ENCODE results near the gene ATF7IP. TPM values are rescaled to one million over a fixed set of nuclear protein-coding genes. Genes with fewer than 3 reads are reported as not detected.

The ATF7IP gene
- polyA plus RNA-seq, 1 of the 3 experiments (the other 2 are of a cell fraction) = 2.8 TPM

DNA sequence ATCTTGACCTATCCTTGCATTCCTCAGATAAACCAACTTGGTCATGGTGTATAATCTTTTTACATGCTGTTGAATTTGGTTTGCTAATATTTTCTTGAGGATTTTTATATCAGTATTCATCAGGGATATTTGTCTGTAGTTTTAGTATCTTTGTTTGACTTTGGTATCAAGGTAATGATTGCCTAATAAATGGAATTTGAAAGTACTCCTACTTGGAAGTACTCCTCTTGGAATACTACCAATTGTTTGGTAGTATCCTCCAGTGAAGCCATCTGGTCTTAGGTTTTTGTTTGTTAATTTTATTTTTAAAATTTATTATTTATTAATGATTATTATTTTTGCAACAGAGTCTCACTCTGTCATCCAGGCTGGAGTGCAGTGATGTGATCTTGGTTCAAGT is 85.0 kb downstream of the ATF7IP start:
- Histone ChIP-seq H3K27me3 (ENCODE audit: insufficient read depth) (no peaks in the 10 kb centered on the region), H3K9me2 (no peaks in the 10 kb centered on the region), H3F3A (replicated peaks; ENCODE audit: insufficient read depth) (no peaks in the 10 kb centered on the region), H3K4me3 (ENCODE audit: low read depth in 2 of 2, low read length in 1 of 2) (no peak overlapping the region), H3K36me3 (replicated peaks in 1 of 2; ENCODE audit: control insufficient read depth in 1 of 2, insufficient read depth in 2 of 2, low read length in 1 of 2) (peaks cover 23% of the 10 kb centered on the region in 2 experiments), H3K79me2 (ENCODE audit: insufficient read depth) (no peaks in the 10 kb centered on the region; the same call in 1 of the 2 replicates), H3K4me1 (ENCODE audit: control insufficient read depth in 1 of 2, insufficient read depth in 2 of 2, low read depth in 1 of 2, low read length in 1 of 2) (no peaks in the 10 kb centered on the region; a peak in 1 of 4 replicates), H3K9me3 (no peaks in the 10 kb centered on the region), H3K4me2 (no peak overlapping the region), H3K9ac (no peak overlapping the region), H4K20me1 (ENCODE audit: insufficient read depth) (no peaks in the 10 kb centered on the region), H3K27ac (ENCODE audit: low read depth in 2 of 2, low read length in 1 of 2) (no peak overlapping the region), H2AFZ (ENCODE audit: low read depth) (no peak overlapping the region)
- DNase-seq = no peak
- CTCF ChIA-PET = no interaction called here
- TF ChIP-seq, protein P1, sequence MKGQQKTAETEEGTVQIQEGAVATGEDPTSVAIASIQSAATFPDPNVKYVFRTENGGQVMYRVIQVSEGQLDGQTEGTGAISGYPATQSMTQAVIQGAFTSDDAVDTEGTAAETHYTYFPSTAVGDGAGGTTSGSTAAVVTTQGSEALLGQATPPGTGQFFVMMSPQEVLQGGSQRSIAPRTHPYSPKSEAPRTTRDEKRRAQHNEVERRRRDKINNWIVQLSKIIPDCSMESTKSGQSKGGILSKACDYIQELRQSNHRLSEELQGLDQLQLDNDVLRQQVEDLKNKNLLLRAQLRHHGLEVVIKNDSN (IDR thresholded peaks at IDR 0.05; ENCODE audit: borderline replicate concordance, low read depth) = no peak
- no peak for TF ChIP-seq GATA2 (CRISPR knock-in tag; IDR thresholded peaks at IDR 0.05)
- TF ChIP-seq RCOR1 (IDR thresholded peaks at IDR 0.05; ENCODE audit: low read length) = no peak
- TF ChIP-seq FOXM1 (IDR thresholded peaks at IDR 0.05; ENCODE audit: low read depth) = no peak
- TF ChIP-seq, protein P2, sequence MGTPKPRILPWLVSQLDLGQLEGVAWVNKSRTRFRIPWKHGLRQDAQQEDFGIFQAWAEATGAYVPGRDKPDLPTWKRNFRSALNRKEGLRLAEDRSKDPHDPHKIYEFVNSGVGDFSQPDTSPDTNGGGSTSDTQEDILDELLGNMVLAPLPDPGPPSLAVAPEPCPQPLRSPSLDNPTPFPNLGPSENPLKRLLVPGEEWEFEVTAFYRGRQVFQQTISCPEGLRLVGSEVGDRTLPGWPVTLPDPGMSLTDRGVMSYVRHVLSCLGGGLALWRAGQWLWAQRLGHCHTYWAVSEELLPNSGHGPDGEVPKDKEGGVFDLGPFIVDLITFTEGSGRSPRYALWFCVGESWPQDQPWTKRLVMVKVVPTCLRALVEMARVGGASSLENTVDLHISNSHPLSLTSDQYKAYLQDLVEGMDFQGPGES (IDR thresholded peaks at IDR 0.05; ENCODE audit: low read depth, low read length) = no peak
- no peak for TF ChIP-seq ELF1 (IDR thresholded peaks at IDR 0.05)
- TF ChIP-seq, protein P3, sequence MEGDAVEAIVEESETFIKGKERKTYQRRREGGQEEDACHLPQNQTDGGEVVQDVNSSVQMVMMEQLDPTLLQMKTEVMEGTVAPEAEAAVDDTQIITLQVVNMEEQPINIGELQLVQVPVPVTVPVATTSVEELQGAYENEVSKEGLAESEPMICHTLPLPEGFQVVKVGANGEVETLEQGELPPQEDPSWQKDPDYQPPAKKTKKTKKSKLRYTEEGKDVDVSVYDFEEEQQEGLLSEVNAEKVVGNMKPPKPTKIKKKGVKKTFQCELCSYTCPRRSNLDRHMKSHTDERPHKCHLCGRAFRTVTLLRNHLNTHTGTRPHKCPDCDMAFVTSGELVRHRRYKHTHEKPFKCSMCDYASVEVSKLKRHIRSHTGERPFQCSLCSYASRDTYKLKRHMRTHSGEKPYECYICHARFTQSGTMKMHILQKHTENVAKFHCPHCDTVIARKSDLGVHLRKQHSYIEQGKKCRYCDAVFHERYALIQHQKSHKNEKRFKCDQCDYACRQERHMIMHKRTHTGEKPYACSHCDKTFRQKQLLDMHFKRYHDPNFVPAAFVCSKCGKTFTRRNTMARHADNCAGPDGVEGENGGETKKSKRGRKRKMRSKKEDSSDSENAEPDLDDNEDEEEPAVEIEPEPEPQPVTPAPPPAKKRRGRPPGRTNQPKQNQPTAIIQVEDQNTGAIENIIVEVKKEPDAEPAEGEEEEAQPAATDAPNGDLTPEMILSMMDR (IDR thresholded peaks at IDR 0.05) = no peak
- TF ChIP-seq, protein P4, sequence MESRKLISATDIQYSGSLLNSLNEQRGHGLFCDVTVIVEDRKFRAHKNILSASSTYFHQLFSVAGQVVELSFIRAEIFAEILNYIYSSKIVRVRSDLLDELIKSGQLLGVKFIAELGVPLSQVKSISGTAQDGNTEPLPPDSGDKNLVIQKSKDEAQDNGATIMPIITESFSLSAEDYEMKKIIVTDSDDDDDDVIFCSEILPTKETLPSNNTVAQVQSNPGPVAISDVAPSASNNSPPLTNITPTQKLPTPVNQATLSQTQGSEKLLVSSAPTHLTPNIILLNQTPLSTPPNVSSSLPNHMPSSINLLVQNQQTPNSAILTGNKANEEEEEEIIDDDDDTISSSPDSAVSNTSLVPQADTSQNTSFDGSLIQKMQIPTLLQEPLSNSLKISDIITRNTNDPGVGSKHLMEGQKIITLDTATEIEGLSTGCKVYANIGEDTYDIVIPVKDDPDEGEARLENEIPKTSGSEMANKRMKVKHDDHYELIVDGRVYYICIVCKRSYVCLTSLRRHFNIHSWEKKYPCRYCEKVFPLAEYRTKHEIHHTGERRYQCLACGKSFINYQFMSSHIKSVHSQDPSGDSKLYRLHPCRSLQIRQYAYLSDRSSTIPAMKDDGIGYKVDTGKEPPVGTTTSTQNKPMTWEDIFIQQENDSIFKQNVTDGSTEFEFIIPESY (IDR thresholded peaks at IDR 0.05; ENCODE audit: borderline replicate concordance, low read depth) = no peak
- no peak for TF ChIP-seq JUND (IDR thresholded peaks at IDR 0.05)
- no peak for TF ChIP-seq FOSL2 (IDR thresholded peaks at IDR 0.05; ENCODE audit: borderline replicate concordance, low read depth)
- TF ChIP-seq, protein P5, sequence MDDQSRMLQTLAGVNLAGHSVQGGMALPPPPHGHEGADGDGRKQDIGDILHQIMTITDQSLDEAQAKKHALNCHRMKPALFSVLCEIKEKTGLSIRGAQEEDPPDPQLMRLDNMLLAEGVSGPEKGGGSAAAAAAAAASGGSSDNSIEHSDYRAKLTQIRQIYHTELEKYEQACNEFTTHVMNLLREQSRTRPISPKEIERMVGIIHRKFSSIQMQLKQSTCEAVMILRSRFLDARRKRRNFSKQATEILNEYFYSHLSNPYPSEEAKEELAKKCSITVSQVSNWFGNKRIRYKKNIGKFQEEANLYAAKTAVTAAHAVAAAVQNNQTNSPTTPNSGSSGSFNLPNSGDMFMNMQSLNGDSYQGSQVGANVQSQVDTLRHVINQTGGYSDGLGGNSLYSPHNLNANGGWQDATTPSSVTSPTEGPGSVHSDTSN (IDR thresholded peaks at IDR 0.05) = no peak
- no peak for TF ChIP-seq EZH2phosphoT487 (IDR thresholded peaks at IDR 0.05; ENCODE audit: borderline replicate concordance, low read depth)
- TF ChIP-seq, protein P6, sequence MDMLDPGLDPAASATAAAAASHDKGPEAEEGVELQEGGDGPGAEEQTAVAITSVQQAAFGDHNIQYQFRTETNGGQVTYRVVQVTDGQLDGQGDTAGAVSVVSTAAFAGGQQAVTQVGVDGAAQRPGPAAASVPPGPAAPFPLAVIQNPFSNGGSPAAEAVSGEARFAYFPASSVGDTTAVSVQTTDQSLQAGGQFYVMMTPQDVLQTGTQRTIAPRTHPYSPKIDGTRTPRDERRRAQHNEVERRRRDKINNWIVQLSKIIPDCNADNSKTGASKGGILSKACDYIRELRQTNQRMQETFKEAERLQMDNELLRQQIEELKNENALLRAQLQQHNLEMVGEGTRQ (IDR thresholded peaks at IDR 0.05; ENCODE audit: borderline replicate concordance, low read depth, low read length) = no peak
- TF ChIP-seq TCF12 (IDR thresholded peaks at IDR 0.05) = no peak
- TF ChIP-seq SMC3 (IDR thresholded peaks at IDR 0.05; ENCODE audit: low read depth, low read length) = no peak
- POLR2A ChIA-PET = no interaction called here
